CD4-positive, alpha-beta T cell treated with Interleukin-6 for 4 hours (primary cell): ENCODE measurements around the gene ST3GAL3.

ENCODE experiments used
- DNase-seq: peaks from one replicate; pipeline ENCODE4 v3.0.0-alpha.2; 2020; ENCODE audit warnings: mixed read lengths

The ST3GAL3 gene

DNA sequence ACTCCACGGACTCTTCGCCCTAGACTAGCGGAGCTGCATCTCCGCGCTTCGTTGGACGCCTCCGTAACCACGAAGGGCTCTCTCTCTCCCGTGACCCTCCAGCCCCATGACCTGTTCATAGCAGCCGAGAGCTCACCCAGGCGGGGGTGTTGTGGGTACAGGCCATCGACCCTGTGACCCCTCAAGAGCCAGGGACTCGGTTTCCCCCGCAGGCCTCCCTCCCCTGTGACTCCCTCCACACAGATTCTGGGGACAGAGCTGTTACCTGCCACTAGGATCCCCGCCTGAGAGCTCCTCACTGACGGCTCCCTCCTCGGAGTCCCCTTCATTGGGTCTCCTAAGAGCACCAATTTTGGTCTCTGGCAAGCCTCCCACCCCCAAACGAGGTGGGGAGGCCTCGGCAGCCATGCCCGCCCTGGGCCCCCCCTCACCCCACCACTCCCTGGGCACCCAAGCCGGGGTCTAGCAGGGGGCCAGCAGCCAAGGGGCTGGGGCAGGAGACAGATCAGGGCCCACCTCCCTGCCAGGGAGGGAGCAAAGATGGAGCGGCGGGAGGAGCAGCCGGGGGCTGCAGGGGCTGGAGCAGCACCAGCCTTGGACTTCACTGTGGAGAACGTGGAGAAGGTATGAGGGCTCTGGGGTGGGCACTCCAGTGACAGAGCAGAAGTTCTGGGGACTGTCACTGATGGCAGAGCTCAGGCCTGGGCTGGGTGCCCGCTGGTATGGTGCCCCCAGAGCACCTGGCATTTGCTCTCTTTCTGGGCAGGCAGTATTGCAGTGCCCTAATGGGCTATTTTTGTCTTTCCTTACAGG is 239.9 kb downstream of the ST3GAL3 start:
- no peak for DNase-seq

DNA sequence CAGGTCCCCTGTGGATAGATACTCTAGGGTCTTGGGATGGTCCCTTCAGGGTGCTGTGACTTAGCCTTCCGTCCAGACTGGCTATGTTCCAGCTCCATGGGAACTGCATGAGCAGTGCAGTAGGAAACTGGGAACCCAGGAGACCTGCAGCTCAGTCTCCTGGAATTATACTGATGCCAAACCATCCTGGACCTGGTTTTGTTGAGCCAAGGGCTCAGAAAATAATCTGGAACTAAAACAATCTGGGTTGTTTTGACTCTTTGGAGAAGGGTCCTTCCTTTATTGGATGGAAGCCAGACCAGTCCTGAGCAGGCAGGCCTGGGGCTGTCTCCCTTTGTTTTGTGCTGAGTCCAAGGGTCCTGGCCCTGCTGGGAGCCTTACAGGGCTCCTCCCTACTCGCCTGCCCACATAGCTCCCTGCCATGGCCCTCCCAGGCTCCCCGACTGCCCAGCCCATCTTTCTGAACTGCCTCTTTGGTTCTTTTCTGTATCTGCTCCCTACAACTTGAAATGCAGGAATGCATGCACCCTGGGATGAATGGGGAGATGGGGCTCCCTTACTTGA is 240.6 kb downstream of the ST3GAL3 start:
- DNase-seq, result no peak

DNA sequence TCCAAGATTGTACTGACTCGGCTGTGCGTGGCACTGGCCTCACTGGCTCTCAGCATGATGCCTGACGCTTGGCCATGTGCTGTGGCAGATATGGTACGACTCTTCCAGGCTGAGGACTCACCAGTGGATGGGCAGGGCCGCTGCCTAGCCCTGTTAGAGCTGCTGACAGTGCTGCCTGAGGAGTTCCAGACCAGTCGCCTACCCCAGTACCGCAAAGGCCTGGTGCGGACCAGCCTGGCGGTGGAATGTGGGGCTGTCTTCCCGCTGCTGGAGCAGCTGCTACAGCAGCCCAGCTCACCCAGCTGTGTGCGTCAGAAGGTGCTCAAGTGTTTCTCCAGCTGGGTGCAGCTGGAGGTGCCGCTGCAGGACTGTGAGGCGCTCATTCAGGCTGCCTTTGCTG is 242.3 kb downstream of the ST3GAL3 start:
- DNase-seq, result no peak

DNA sequence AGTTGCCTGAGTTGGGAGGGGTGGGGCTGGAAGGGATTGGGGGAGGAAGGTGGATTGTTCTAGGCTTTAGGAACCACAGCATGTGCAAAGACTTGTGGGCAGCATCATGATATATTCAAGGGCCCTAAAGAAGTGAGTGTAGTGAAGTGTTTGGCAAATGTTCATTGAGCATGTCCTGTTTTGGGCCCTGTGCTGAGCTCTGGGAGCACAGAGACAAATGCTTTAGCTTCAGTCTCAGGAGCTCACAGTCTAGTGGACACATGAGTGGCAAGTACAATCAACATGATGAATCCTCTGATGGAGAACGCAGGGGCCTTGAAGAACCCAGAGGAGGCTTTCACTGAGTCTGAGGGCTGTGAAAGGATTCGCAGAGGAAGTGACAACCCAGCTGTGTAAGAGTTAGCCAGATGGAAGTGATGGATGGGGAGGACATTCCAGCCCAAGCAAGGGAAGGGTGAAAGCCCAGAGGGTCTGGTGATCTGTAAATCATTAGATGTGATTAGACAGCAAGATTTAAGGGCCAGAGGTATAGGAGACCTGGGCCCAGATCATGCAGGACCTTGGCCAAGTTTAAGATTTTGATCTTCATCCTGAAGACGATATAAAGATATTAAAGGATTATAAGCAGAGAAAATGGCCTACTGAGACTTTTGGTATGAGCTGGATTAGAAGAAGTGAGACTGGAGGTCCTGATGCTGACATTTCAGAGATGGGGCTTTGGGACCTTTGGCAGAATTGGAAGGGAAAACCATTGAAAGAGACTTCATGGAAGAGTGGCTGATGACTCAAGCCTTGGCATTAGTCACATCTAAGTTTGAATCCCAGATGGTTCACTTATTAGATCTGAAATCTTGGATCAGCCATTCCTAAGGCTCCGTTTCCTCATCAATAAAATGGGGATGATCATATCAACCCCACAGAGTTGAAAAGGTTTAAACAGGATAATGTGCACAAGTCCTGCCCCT is 244.0 kb downstream of the ST3GAL3 start:
- no peak for DNase-seq

DNA sequence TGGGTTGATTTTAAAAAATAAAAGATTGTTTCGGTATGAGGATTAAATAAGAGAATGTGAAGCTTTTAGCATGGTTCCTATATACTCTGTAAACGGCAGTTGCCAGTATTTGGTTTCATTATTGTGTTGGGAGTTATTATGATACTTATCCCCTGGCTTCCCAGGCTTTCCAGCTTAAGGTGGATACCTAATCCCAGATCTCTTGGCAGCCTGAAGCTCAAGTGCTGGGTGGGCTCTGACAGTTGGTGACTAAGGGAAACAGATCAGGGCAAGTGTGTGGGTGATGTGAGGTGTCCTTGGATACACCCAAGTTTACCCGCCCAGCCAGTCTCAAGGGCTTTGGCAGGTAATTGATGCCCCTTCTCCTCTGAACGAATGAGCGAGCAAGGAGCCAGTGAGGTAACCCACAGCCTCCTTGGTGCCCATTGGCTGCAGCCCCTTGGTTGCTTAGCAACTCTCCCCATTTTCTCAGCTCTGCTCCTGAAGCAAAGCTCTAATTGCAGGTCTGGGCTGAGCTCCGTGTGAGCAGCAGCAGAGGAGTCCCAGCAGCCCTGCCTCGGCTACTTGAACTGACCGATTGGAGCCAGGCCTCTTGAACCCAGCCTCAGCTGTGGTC is 245.5 kb downstream of the ST3GAL3 start:
- DNase-seq, result no peak

DNA sequence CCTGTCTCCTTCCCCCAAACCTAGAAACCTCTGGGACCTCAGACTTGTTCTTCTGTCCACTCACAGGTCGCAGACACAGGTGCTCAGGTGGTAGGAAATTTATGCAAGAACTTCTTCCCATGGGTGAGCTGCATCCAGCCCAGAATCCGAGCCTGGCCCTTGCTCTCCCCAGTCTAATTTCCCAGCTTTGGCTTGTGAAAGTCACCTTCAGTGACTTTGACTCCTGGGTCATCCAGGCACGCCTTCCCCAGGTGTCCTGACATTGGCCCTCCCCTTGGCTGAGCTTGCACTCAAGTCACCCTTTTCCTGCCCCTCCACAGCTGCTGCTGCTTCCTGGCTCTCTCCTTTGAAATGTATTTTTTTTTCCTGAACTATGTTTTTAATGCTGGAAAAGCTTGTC is 246.0 kb downstream of the ST3GAL3 start:
- no peak for DNase-seq

DNA sequence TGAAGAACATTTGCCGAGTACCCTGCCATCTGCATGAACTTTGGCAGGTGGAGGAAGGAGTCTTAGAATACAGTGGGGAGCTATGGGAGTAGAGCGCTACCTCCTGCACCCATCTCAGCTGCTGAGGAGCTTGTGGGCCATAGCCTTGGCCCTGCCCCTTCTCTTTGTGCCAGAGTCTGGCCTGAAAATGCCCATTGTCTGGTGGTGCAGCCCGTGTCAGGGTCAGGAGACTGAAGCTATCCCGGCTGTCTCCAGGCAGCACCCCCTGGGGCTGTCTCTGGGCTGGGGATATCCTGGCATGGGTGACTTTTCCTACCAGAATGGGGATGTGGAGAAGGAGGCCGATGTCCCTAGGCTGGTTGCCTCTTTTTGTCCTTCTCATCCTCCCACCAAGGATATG is 246.7 kb downstream of the ST3GAL3 start:
- DNase-seq, result no peak

DNA sequence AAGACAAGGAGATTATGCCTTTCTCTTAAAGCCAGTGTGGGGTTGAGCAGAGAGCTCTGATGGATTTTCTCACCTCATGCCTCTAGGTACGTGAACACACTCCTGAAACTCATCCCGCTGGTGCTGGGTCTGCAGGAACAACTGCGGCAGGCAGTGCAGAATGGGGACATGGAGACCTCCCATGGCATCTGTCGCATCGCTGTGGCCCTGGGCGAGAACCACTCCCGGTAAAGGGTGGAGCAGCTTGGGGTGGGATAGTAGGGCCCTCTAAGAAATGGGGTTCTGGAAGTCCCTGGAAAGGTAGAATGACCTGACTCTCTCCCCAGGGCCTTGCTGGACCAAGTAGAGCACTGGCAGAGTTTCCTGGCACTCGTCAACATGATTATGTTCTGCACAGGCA is 248.9 kb downstream of the ST3GAL3 start:
- DNase-seq, result no peak

DNA sequence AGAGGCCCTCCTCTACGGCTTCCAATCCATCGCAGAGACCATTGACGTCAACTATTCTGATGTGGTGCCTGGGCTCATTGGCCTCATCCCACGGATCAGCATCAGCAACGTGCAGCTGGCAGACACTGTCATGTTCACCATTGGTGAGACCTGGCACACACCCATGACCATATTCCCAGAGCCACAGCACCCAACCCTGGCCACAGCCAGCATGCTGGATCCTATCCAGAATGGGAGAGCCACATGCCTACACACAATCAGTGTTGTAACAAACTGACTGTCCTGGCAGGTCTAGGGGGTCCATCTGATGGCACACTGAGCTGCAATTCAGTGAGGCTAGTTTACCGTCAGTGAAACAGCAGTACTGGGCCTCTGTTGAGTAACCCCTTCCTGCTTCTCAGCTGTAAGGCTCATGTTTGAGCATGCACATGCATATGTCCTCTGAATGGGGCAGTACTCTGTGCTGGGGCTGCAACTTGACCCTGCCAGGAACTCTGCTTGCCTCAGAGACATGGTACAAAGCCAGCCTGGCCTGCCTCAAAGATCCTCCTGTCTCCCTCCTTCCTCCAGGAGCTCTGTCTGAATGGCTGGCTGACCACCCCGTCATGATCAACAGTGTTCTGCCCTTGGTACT is 250.2 kb downstream of the ST3GAL3 start:
- no peak for DNase-seq

DNA sequence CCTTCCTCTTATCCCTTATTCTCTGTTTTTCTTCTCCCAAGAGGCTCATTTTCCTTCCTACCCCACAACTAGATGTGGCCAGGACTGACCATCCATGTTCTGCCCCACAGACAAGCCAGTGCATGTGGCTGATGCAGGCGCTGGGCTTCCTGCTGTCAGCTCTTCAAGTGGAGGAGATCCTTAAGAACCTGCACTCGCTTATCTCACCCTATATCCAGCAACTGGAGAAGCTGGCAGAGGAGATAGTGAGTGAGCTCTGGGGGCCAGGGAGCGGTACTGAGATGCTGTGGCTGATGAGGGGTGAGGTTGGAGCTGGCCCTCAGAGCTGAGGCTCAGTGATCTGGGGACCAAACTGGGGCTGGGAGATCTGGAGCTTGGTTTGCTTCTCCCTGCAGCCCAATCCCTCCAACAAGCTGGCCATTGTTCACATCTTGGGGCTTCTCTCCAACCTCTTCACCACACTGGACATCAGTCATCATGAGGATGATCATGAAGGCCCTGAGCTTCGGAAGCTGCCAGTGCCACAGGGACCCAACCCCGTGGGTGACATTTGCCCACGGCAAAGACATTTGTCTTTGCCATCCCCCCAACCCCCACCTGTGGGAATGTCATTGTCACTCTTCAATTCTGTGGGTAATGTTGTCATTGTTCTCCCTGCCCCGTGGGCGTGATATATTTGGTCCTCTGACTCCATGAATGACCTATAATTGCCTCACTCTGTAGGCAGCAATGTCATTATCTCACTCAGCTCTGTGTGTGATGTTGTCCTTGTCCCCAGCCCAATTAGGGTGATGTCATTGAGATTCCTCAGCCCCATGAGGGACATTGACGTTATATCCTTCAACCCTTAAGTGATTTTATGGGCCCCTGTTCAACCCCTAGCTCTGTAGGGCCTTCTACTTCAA is 251.3 kb downstream of the ST3GAL3 start:
- no peak for DNase-seq

DNA sequence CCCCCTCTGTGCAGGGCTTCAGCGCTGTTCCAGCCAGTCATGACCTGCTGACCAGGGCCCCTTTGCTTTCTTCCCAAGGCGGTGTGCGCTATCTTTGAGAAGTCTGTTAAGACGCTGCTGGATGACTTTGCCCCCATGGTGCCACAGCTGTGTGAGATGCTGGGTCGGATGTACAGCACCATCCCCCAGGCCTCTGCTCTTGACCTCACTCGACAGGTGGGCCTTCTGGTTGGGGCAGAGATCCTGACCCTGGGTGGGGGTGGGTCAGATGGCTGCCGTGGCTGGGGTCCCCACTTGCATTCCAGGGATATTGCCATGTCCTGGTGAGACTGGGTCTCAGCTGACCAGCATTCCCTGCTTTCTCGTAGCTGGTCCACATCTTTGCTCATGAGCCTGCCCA is 253.5 kb downstream of the ST3GAL3 start:
- no peak for DNase-seq

DNA sequence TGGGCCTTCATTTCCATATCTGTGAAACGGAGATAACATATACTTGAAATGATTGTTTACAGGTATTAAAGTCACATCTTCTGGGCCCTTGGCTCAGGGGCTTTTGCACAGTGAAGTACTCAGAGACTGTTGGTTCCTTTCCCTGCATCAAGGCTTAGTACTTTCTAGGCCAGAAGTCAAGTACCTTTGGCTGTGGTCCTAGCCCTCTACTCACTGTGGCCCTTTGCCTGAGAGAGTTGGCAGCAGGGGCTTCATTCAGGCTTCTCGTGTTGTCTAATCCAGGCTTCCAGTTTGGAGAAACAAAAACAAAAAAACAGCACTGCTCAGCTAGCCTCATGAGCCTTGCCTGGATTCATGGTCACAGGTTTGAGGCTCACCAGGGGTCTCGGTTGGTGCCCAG is 254.4 kb downstream of the ST3GAL3 start:
- DNase-seq, result no peak

DNA sequence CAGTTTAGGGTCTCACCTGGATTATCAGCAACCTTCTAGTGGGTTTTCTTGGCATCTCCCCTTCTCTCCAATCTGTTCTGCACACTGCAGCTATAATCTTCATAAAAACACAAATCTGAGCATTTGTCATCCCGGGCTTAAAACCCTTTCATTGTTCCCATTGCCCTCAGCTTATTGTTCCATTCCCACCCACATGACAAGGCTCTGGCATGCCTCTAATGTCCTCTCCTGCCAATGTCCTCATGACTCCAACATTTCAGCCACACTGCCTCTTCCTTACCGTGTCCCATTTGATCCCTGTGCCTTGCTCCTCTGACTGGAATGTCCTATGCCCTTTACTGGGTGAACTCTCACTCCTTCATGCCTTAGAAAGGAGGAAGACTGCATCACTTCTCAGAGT is 255.0 kb downstream of the ST3GAL3 start:
- no peak for DNase-seq

DNA sequence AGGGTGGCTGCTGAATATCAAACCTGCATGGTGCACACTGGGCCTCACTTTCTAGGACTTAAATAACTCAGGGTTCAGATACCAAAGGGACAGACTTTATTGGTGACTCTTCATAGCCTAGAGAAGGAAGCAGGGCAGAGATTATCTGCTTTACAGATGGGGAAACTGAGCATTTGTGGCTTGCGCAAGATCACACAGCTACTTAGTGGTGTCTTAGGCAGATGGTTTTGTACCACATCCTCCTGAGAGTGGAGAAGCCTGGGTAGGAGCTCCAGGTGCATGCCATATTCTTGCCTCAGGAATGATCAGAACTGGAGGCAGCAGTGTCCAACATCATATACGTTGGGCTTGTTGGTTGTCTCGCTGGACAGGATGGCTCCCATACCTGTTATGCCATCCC is 255.7 kb downstream of the ST3GAL3 start:
- DNase-seq, result no peak

DNA sequence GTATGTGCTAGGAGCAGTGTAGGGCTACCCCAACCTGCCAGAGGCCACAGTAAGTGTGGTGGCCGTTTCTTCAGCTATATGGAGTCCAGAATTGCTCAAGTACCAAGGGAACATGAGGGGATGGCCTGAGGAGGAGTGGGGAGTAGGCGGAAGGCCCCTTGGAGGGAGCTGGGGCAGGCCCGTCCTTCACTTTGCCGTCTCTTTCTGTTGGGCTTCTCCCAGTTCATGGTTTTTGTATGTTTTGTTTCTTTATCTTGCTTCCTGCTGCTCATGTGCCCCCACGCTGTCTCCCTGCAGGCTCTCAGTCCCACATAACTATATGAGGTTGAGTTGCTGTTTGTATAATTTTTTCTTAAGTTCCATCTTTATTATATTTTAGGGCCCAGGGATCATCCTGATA is 256.6 kb downstream of the ST3GAL3 start:
- no peak for DNase-seq

DNA sequence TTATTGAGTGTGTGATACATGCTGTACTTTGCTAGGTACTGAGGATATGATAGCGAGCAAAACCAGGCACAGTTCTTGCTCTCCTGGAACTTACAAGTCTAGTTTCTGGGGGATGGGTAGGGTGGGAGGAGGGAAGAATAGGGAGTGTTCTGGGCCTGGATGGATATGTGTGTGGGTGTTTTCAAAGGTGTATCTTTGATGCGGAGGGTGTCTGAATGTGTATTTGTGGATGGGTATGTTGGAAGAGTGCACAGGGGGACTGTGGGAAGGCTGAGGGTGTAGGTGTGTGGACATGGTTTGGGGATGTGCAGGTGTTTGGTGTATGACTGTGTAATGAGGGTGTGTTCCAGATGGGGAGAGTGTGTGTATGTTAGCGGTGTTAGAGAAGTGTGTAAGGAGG is 258.0 kb downstream of the ST3GAL3 start:
- no peak for DNase-seq

DNA sequence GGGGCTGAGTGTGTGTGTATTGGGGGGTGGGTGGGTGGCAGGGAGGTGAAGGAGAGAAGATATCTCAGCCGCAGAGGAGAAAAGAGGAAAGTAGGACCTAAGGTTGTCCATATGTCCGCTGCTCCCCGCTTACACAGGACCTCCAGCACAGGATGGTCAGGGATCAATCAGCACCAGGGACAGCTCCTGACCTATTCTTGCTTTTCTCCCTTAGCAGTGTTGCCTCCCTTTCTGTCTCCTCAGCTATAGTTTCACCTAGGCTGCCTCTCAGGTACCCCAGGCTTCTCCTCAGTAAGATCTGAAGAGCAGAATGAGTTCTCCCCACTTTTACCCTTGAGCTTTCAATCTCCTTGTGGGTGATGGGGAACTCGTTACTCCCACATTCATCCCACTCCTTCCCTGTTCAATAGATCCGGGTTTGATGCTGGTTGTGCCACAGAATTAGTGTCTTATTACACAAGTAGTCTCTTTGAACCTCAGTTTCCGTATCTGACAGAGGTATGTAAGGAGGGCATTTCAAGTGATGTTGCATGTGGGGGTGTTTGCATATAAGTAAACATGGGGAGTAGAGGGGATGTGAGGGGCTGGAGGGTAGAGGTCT is 261.1 kb downstream of the ST3GAL3 start:
- DNase-seq, result peak; percentile 31

DNA sequence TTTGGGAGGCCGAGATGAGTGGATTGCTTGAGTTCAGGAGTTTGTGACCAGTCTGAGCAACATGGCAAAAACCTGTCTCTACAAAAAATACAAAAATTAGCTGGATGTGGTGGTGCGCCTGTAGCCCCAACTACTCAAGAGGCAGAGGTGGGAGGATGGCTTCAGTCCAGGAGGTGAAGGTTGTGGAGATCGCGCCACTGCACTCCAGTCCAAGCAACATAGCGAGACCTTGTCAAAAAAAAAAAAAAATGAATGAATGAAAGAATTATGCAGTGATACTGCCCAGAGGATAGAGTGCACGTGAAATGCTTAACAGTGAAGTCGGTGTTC is 262.0 kb downstream of the ST3GAL3 start:
- no peak for DNase-seq

DNA sequence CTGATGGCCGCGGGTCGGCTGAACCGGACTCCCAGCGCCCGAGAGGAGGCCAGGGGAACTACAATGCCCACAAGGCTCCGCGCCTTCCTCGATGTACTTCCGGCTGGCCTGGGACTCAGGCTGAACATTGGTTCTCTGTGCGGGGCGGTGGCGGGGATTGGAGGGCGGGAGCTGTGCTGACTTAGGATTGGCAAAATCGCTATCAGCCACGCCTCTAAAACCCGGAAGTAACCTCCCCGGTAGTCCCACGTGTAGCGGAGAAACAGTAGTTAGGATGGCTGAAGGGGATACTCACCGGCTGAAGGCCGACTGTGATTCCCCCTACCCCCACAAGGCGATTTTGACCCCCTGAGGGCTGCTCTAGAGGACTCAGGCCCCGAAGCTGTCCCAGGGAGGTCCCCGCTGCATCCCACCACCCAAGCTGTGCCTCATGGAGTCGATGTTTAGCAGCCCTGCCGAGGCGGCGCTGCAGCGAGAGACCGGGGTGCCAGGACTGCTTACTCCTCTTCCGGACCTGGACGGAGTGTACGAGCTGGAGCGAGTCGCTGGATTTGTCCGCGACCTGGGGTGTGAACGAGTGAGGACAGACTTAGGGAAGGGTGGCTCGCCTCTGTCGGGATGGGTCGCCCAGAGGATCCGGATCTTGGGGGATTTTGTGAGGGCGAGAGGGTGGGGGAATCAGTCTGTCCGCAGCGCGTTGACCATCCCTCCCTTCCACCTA is 262.6 kb downstream of the ST3GAL3 start, which contains the start of gene DPH2:
Gene DPH2, plus strand, starts transcription at position 265 of the 721 bp plus-strand sequence. Its CDS starts 166 bp downstream, at position 431.
- DNase-seq, result peak; percentile 97

DNA sequence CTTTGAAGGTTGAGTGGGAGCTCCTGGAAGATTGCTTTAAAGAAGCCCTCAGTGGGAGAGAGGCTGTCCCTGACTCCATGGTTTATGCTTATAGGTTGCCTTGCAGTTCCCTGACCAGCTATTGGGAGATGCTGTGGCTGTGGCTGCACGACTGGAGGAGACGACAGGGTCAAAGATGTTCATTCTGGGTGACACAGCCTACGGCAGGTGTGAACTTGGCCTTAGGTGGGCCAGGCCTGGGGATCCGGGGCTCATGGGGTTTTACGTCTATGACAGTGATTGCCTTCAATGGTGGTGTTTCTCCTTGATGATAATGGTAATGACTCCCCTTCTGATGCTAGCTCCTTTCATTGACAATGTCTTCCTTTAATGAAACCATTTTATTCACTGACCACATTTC is 263.2 kb downstream of the ST3GAL3 start:
- DNase-seq, result no peak
